ENCODE measurements around the gene TMEM63C.

TMEM63C gene

DNA sequence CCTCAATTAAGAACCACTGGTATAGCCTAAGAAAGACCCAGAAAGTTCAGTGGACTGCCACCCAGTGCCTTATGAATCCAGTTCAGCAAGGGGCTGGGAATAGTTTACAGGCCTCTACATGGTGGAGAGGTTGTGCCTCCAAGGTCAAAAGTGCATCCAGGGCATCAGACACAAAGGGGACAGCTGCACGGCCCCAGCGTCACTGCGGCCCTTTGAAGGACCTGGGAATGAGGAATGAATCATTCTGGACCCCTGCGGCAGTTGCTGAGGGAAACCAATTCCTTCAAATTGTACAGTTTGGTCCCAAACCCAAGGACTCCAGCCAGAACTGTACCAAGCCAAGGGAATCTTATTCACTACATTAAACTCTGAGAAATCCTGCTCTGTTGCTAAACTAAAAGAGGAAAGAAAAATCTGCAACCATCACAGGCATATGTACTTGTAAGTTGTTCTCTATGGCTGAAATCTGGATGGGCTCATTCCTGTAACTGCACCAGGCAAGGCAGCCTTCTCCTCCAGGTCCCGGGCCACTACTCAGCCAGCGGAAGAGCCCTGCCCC, 100.3 kb downstream of the TMEM63C start:
- no peak for DNase-seq

GRCh38 chr14:77284066-77284465, 102.5 kb downstream of the TMEM63C start:
- no peak for DNase-seq

DNA sequence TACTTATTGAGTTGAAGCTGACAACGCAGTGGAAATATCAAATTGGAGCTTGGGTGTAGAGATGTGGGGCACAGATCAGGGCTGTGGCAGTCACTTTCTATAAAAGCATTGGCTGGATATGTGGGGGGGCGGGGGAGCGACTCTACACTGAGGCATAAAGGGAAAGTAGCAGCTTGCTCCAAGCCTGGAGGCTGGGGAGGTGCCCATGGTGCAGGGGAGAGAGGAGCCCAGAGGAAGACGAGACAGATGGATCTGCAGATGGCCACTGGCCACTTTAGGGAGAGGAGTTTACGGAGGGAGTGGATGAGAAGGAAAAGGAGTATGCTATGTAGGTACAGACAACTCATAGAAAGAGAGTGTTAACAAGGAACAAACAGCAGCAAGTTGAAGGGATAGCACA, 102.9 kb downstream of the TMEM63C start:
- DNase-seq: no peak

DNA sequence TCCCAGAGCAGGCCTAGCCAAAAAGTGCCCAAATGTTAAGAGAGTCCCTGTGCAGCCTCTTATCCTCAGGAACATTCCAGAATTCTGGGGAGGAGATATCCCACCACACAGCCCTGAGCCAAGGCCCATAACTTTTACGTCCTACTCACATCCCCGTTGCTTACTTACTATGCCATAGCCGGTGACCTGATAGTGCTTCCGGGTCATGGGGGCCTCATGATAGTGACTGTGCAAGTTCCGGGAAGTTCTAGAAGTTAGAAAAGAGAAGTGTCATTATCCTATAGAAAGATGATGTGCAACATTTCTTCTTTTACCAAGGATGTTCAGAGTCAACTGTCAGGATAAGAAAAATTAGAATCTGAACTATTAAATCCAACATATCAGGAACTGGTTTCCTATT, 105.0 kb downstream of the TMEM63C start:
- DNase-seq: no peak

DNA sequence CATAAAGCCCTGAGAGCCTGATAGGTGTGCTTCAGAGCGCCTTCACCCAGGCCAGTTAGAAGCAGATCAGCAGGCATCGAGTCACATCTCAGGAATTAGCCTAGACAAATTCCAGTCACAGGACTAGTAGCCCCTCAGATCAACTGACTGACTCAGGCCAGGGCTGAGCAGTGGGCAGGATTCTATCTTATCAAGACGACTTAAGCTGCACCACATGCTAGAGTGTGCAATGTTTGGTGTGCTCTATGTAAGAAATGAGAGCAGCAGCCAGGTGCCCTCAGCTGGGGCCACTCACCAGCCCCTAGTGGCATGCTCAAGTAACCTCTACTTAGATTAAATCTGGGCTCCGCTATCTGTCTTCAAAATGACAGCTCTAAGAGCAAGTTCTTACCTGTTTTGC, 109.1 kb downstream of the TMEM63C start:
- no peak for DNase-seq

- no peak for DNase-seq
Measured at GRCh38 chr14:77296155-77296554, 114.6 kb downstream of the TMEM63C start.

DNA sequence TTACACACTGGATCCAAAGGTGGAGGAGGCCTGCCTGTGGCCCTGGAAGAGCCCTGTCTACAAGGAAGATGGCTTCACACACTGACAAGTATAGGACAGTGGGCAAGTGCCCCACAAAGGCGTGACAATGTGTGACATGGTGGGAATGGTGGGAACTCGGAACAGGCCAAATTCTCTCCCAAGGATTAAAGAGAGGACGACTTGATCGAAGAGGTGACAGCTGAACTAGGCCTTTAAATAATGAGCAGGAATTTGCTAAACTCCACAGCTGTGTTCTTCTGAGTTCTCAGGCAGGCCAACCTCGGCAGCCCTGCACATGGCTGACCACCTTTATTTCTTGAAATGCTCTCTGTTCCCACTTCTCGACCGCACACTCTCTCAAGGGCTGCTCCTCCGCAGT, 115.3 kb downstream of the TMEM63C start:
- DNase-seq: no peak

GRCh38 chr14:77299771-77300170, 118.2 kb downstream of the TMEM63C start:
- no peak for DNase-seq

- peak; percentile 28 for DNase-seq
Measured at GRCh38 chr14:77301103-77301502, 119.5 kb downstream of the TMEM63C start.

GRCh38 chr14:77302926-77303325, 121.3 kb downstream of the TMEM63C start:
- DNase-seq: no peak

DNA sequence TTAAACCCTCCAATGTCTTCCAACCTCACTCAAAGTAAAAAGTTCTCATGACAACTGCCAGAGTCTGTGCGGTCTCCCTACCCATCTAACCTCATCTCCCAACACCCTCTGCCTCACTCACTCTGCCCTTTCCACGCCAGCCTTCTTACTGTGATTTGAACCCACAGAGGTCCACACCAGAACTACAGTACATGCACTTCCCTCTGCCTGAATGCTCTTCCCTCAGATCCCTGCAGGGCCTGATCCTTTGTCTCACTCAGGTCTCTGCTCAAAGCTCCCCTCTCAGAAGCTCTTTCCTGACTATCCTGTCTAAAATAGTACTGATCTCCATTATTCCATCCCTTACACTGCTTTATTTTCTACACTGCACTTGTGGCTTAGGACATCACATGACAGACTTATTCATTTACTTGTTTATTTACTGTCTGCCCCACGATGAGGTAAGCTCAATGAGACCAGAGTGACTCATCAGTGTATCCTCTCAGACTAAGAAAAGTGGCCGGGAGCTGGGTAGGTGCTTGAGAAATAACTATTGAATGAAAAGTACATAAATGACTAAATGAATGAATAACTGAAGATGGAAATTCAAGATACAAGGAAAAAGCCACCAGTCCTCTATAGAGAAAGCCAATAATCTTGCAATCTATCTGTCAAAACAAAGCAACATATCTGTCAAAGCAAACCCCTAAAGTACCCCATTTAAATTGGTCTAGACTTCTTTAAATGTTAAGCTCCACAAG, 122.0 kb downstream of the TMEM63C start:
- peak; percentile 22 for DNase-seq

- no peak for DNase-seq
Measured at GRCh38 chr14:77305696-77306095, 124.1 kb downstream of the TMEM63C start.

GRCh38 chr14:77306416-77306815, 124.8 kb downstream of the TMEM63C start:
- DNase-seq: no peak

- DNase-seq: no peak
Measured at GRCh38 chr14:77306851-77307496, 125.4 kb downstream of the TMEM63C start.

Data from T1000 (cell line).